H1 (cell line): ENCODE measurements around the gene CISD2.

ENCODE experiments used
- BACH1 ChIP-seq: IDR thresholded peaks from 2 replicates; pipeline ENCODE4 v1.6.1; 2012; ENCODE audit warnings: low read length, improper control_type of control experiment
- CREB1 ChIP-seq: IDR thresholded peaks from 2 replicates; pipeline ENCODE4 v1.6.1; 2012; ENCODE audit warnings: inconsistent platforms
- EP300 ChIP-seq, 2 experiments: IDR thresholded peaks; 1 replicate in 1 of 2; 2 replicates in 1 of 2; pipeline ENCODE4 v1.6.1; 2011 to 2012; ENCODE audit warnings: low read depth in 2 of 2, low read length in 2 of 2, mild to moderate bottlenecking in 2 of 2, borderline replicate concordance in 1 of 2, inconsistent platforms in 1 of 2, moderate library complexity in 1 of 2
- MAX ChIP-seq: IDR thresholded peaks from 2 replicates; pipeline ENCODE4 v1.6.1; 2012; ENCODE audit warnings: inconsistent platforms
- NANOG ChIP-seq: IDR thresholded peaks from 2 replicates; pipeline ENCODE4 v1.6.1; 2011; ENCODE audit warnings: low read length, low read depth, mild to moderate bottlenecking, inconsistent platforms; ENCODE audit not compliant: insufficient read depth, poor library complexity, severe bottlenecking
- NRF1 ChIP-seq: IDR thresholded peaks from 2 replicates; pipeline ENCODE4 v1.6.1; 2011; ENCODE audit warnings: mild to moderate bottlenecking, low read depth, low read length, improper control_type of control experiment
- POLR2A ChIP-seq, 2 experiments: IDR thresholded peaks; 1 replicate in 1 of 2; 2 replicates in 1 of 2; pipeline ENCODE4 v1.6.1; 2011; ENCODE audit warnings: low read depth in 2 of 2, low read length in 2 of 2, mild to moderate bottlenecking in 2 of 2; ENCODE audit errors: control extremely low read depth in 1 of 2
- POLR2AphosphoS5 ChIP-seq: IDR thresholded peaks from 2 replicates; pipeline ENCODE4 v1.6.1; 2011; ENCODE audit warnings: low read depth, low read length
- POU5F1 ChIP-seq: IDR thresholded peaks from 2 replicates; pipeline ENCODE4 v1.6.1; 2011; ENCODE audit warnings: low read depth, mild to moderate bottlenecking, low read length, moderate library complexity
- RAD21 ChIP-seq, 2 experiments: IDR thresholded peaks in 1 of 2; conservative IDR thresholded peaks in 1 of 2; 2 replicates each; pipeline ENCODE4 v1.6.1; 2011; ENCODE audit warnings: low read depth in 2 of 2, low read length in 2 of 2, improper control_type of control experiment in 1 of 2, inconsistent platforms in 1 of 2, mild to moderate bottlenecking in 1 of 2, moderate library complexity in 1 of 2
- SP2 ChIP-seq: IDR thresholded peaks from 2 replicates; pipeline ENCODE4 v1.6.1; 2012; ENCODE audit warnings: mild to moderate bottlenecking, low read length, inconsistent platforms
- TAF1 ChIP-seq: IDR thresholded peaks from 2 replicates; pipeline ENCODE4 v1.6.1; 2011; ENCODE audit warnings: mild to moderate bottlenecking, low read depth, low read length
- TF ChIP-seq, protein P1 (sequence below), 3 experiments: IDR thresholded peaks; 1 replicate in 2 of 3; 2 replicates in 1 of 3; pipeline versions ENCODE4 v1.5.1 to v1.6.1; 2011; ENCODE audit warnings: low read length in 3 of 3, mild to moderate bottlenecking in 3 of 3, inconsistent platforms in 2 of 3, low read depth in 1 of 3, moderate library complexity in 1 of 3; ENCODE audit not compliant: insufficient read depth in 1 of 3; ENCODE audit errors: control extremely low read depth in 1 of 3

DNA sequence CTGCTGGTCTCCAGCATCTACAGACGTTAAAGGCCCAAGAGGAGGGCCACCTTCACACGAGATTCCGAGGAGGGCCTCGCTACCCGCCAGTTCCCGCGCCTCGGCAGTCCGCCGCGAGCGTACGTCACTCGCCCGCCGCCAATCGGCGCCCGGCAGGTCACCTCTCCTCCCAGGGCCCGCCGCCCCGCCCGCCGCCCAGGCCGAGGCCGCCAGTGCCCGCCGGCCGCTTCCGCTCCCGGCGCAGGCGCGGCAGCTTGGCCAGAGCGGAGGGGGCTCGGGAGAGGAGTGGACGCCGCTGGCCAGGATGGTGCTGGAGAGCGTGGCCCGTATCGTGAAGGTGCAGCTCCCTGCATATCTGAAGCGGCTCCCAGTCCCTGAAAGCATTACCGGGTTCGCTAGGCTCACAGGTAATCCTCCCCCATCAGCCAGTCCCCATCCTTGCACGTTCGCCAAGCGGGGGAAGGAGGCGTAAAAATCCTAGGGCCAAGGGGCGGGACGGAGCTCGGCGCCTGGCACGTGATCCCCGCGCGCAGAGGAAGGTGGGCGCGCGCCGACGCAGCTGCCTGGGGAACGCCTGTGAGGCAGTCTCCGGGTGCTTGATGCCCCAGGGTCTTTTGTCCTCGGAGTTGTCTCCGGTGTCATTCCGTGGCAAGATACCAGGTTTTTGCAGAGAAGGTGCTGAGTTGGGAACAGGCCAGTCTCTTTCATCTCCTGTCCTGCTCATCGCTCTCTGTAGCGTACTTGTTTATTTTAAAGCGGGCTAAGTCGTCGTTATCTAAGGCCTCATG is at the start of gene CISD2:
- peak; percentile 97 to 99 for TF ChIP-seq POLR2A (IDR thresholded peaks at IDR 0.05; ENCODE audit: control extremely low read depth in 1 of 2, low read depth in 2 of 2, low read length in 2 of 2)
- TF ChIP-seq, protein P1, sequence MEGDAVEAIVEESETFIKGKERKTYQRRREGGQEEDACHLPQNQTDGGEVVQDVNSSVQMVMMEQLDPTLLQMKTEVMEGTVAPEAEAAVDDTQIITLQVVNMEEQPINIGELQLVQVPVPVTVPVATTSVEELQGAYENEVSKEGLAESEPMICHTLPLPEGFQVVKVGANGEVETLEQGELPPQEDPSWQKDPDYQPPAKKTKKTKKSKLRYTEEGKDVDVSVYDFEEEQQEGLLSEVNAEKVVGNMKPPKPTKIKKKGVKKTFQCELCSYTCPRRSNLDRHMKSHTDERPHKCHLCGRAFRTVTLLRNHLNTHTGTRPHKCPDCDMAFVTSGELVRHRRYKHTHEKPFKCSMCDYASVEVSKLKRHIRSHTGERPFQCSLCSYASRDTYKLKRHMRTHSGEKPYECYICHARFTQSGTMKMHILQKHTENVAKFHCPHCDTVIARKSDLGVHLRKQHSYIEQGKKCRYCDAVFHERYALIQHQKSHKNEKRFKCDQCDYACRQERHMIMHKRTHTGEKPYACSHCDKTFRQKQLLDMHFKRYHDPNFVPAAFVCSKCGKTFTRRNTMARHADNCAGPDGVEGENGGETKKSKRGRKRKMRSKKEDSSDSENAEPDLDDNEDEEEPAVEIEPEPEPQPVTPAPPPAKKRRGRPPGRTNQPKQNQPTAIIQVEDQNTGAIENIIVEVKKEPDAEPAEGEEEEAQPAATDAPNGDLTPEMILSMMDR (IDR thresholded peaks at IDR 0.05; ENCODE audit: control extremely low read depth in 1 of 3, insufficient read depth in 1 of 3, low read depth in 1 of 3, low read length in 3 of 3), result no peak
- TF ChIP-seq CREB1, result peak; percentile 76
- TF ChIP-seq NRF1, result peak; percentile 34; the same call in 1 of the 2 replicates
- TF ChIP-seq RAD21 (IDR thresholded peaks at IDR 0.05 in 1 of 2, conservative IDR thresholded peaks at IDR 0.05 in 1 of 2; ENCODE audit: low read depth in 2 of 2, low read length in 2 of 2), result no peak; a peak in 1 of 4 replicates
- TF ChIP-seq EP300 (IDR thresholded peaks at IDR 0.05; ENCODE audit: borderline replicate concordance in 1 of 2, low read depth in 2 of 2, low read length in 2 of 2), result no peak
- TF ChIP-seq MAX, result peak; percentile 96
- TF ChIP-seq TAF1, result peak; percentile 95
- peak; percentile 95 for TF ChIP-seq POLR2AphosphoS5
- no peak for TF ChIP-seq POU5F1
- no peak for TF ChIP-seq BACH1
- no peak for TF ChIP-seq SP2
- TF ChIP-seq NANOG, result no peak
